Large intestine (tissue), 12 donors: Measurements from ENCODE around the gene STIM2. TPM values are rescaled to one million over a fixed set of nuclear protein-coding genes. Genes with fewer than 3 reads are reported as not detected.
"Not testable (repeated sequence)": the region's sequence is repeated elsewhere in the genome, so short reads cannot be mapped to it uniquely, and the experiment has no call there.

ENCODE experiments used
- DNase-seq, 2 donors: peaks; one replicate each; pipeline versions ENCODE4 v3.0.0 to v3.0.0-alpha.2; 2013
- H3K27ac ChIP-seq: one replicate; pipeline ENCODE4 v1.5.1; 2013; ENCODE audit warnings: low read length
- H3K27me3 ChIP-seq: 2 replicates; pipeline ENCODE4 v1.6.1; 2013; ENCODE audit warnings: low read length; ENCODE audit not compliant: control insufficient read depth, insufficient read depth
- H3K36me3 ChIP-seq: 2 replicates; pipeline ENCODE4 v1.6.1; 2013; ENCODE audit warnings: low read length; ENCODE audit not compliant: control insufficient read depth, insufficient read depth
- H3K4me1 ChIP-seq: one replicate; pipeline ENCODE4 v1.6.1; 2013; ENCODE audit warnings: low read length; ENCODE audit not compliant: control insufficient read depth, insufficient read depth
- H3K4me3 ChIP-seq: one replicate; pipeline ENCODE4 v1.5.1; 2013; ENCODE audit warnings: low read length
- H3K9me3 ChIP-seq: one replicate; pipeline ENCODE4 v1.6.1; 2013; ENCODE audit warnings: mild to moderate bottlenecking, low read depth, low read length, moderate library complexity; ENCODE audit not compliant: control insufficient read depth
- WGBS: methylation state at CpG from one replicate; pipeline ENCODE4 v1.1.5; 2013; ENCODE audit warnings: low lambda C conversion rate; ENCODE audit not compliant: insufficient coverage; 5-methylcytosine and 5-hydroxymethylcytosine counted together
- long read RNA-seq, 11 donors: transcript quantifications; one replicate each; lab custom pipeline, GENCODE V29; 2026
- polyA plus RNA-seq: library from polyadenylated mRNA; unstranded; fragments of 120-200 nt; gene quantifications from one replicate; pipeline ENCODE4 v1.2.1, GENCODE V29; 2013

The STIM2 gene
- 30.9 TPM for polyA plus RNA-seq
- long read RNA-seq, donor 1, full-length matches to known transcripts = 3 of 8 reads
- long read RNA-seq, donor 1, partial matches to known transcripts = 5 of 8 reads
- long read RNA-seq, donor 1, other reads (novel, unspliced or antisense) = 0 of 8 reads
- long read RNA-seq, donor 2, full-length matches to known transcripts = 4 of 12 reads
- long read RNA-seq, donor 2, partial matches to known transcripts = 8 of 12 reads
- long read RNA-seq, donor 2, other reads (novel, unspliced or antisense) = 0 of 12 reads
- long read RNA-seq, donor 3, full-length matches to known transcripts = 1 of 6 reads
- long read RNA-seq, donor 3, partial matches to known transcripts = 5 of 6 reads
- long read RNA-seq, donor 3, other reads (novel, unspliced or antisense) = 0 of 6 reads
- long read RNA-seq, donor 4 = 0 reads
- long read RNA-seq, donor 5, full-length matches to known transcripts = 1 of 1 reads
- long read RNA-seq, donor 5, partial matches to known transcripts = 0 of 1 reads
- long read RNA-seq, donor 5, other reads (novel, unspliced or antisense) = 0 of 1 reads
- long read RNA-seq, donor 6, partial matches to known transcripts = 10 of 10 reads
- long read RNA-seq, donor 6, other reads (novel, unspliced or antisense) = 0 of 10 reads
- long read RNA-seq, donor 7, full-length matches to known transcripts = 1 of 6 reads
- long read RNA-seq, donor 7, partial matches to known transcripts = 5 of 6 reads
- long read RNA-seq, donor 7, other reads (novel, unspliced or antisense) = 0 of 6 reads
- long read RNA-seq, donor 8, full-length matches to known transcripts = 6 of 12 reads
- long read RNA-seq, donor 8, partial matches to known transcripts = 6 of 12 reads
- long read RNA-seq, donor 8, other reads (novel, unspliced or antisense) = 0 of 12 reads
- long read RNA-seq, donor 9 = 0 reads
- long read RNA-seq, donor 10, full-length matches to known transcripts = 2 of 10 reads
- long read RNA-seq, donor 10, partial matches to known transcripts = 8 of 10 reads
- long read RNA-seq, donor 10, other reads (novel, unspliced or antisense) = 0 of 10 reads
- long read RNA-seq, donor 11, partial matches to known transcripts = 6 of 6 reads
- long read RNA-seq, donor 11, other reads (novel, unspliced or antisense) = 0 of 6 reads

DNA sequence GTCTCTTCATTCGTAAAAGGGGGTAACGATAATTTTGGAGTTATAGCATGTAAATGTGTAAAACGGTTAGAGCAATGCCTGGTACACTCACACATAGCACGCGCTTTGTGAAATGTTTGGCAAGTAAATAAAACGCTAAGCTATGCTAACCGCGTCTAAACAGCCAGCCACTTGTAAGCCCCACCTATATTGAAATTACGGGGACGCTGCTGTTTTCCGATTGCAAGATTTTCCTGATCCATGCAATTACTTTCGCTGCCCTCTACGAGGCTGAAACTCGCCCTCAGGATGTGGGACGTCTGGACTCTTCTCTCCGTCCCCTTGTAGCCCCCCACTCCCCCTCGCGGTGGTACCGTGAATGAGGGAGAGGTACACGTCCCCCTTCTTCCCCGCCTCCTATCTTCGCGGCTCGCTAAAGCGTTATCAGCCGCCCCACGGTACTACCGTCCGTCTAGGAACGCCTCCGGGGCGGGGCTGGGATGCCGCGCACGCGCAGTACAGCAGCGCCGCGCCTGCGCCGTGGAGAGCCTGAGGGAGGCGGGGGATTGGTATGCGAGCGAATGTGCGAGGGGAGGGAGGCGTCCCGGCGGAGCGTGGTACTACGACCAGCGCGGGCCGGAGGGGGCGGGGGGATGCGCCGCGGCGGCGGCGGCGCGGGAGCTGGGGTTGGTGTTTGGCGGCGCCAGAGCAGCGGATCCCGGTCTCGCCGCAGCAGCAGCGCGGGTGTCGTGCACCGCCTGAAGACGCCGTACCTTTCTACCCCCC lies at the start of gene STIM2:
STIM2 (plus strand) TSS at position 685 of the 765 bp plus-strand sequence.
- Histone ChIP-seq H3K9me3 (no peaks in the 10 kb centered on the region), H3K27ac (peak within 1 kb of the TSS; percentile 84), H3K4me1 (peaks cover 15% of the 10 kb centered on the region), H3K27me3 (no peaks in the 10 kb centered on the region), H3K4me3 (peak within 1 kb of the TSS; percentile 69), H3K36me3 (no peaks in the 10 kb centered on the region)
- WGBS = 6% methylated on average over 3 of the region's 74 CpGs
- DNase-seq = peak; percentile 98 to 99

DNA sequence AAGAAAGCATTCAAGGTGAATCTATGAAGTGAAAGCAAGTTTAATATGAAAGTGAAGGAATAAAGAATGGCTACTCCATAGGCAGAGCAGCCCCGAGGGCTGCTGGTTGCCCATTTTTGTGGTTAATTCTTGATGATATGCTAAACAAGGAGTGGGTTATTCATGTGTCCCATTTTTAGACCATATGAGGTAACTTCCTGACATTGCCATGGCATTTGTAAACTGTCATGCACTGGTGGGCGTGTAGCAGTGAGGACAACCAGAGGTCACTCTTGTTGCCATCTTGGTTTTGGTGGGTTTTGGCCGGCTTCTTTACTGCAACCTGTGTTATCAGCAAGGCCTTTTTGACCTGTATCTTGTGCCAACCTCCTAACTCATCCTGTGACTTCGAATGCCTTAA lies 49.1 kb upstream of the STIM2 start:
- WGBS = no CpG with 5 or more reads among the region's 4 CpGs
- not testable (repeated sequence) for H3K9me3 ChIP-seq, H3K4me1 ChIP-seq, H3K27ac ChIP-seq, DNase-seq, H3K4me3 ChIP-seq, H3K27me3 ChIP-seq, H3K36me3 ChIP-seq

GRCh38 chr4:26812049-26812714 lies 48.5 kb upstream of the STIM2 start:
- no CpG with 5 or more reads among the region's 6 CpGs for WGBS
- no peak overlapping the region for H3K27ac ChIP-seq
- no peaks in the 10 kb centered on the region for H3K9me3 ChIP-seq
- H3K27me3 ChIP-seq = no peaks in the 10 kb centered on the region
- no peak overlapping the region for H3K4me3 ChIP-seq
- no peak for DNase-seq
- H3K4me1 ChIP-seq = peaks cover 2% of the 10 kb centered on the region
- no peaks in the 10 kb centered on the region for H3K36me3 ChIP-seq

GRCh38 chr4:26813698-26814097 lies 46.9 kb upstream of the STIM2 start:
- Histone ChIP-seq H3K27ac (no peak overlapping the region), H3K4me3 (no peak overlapping the region), H3K4me1 (peaks cover 2% of the 10 kb centered on the region), H3K27me3 (no peaks in the 10 kb centered on the region), H3K36me3 (no peaks in the 10 kb centered on the region), H3K9me3 (no peaks in the 10 kb centered on the region)
- no peak for DNase-seq
- WGBS = no CpG with 5 or more reads among the region's 8 CpGs

GRCh38 chr4:26815199-26815598 lies 45.4 kb upstream of the STIM2 start:
- Histone ChIP-seq H3K4me3 (no peak overlapping the region), H3K27me3 (no peaks in the 10 kb centered on the region), H3K36me3 (no peaks in the 10 kb centered on the region), H3K27ac (no peak overlapping the region), H3K9me3 (no peaks in the 10 kb centered on the region), H3K4me1 (peaks cover 2% of the 10 kb centered on the region)
- DNase-seq = no peak

DNA sequence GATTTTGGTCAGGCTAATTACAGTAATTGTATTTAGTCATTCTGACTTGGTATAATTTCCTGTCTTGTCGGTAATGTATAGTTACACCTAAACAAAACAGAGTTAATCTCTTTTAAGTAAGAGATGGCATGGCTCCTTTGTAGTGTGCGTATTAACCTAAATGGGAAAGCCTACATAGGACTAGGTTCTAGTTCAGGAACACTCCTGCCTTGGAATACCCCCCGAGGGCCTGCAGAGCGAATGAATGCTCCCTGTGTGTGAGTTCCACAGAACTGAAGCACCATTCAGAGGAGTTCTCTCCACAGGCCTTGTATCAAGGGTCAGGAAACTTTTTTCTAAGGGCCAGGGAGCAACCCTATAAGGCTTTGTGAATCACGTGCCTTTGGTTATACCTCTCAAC lies 44.9 kb upstream of the STIM2 start:
- Histone ChIP-seq H3K9me3 (no peaks in the 10 kb centered on the region), H3K36me3 (no peaks in the 10 kb centered on the region), H3K4me1 (peaks cover 2% of the 10 kb centered on the region), H3K4me3 (no peak overlapping the region), H3K27me3 (no peaks in the 10 kb centered on the region), H3K27ac (no peak overlapping the region)
- no peak for DNase-seq
- no CpG with 5 or more reads among the region's 5 CpGs for WGBS

DNA sequence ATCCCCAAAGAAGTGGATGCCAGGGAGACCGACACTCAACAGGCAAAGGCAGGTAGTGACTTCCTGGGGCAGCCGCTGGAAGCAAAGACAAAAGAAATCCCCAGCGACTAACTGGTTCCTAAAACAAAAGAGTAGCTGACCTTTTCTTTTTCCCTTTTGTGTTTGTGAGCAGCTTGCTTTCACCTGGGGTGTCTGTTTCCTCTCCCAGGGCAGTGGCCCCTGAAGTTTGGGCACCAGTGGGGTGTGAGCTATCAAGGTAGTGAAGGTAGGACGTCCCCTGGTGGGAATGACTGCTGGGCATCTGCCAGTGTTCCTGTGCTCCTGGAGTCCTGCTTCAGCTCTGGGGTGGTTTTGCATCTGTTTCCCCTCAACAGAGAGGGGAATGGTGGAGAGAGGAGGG lies 41.6 kb upstream of the STIM2 start:
- no peak overlapping the region for H3K4me3 ChIP-seq
- H3K27ac ChIP-seq = no peak overlapping the region
- no peaks in the 10 kb centered on the region for H3K27me3 ChIP-seq
- WGBS = no CpG with 5 or more reads among the region's 4 CpGs
- H3K9me3 ChIP-seq = peaks cover 4% of the 10 kb centered on the region
- DNase-seq = no peak
- peaks cover 21% of the 10 kb centered on the region for H3K4me1 ChIP-seq
- no peaks in the 10 kb centered on the region for H3K36me3 ChIP-seq

GRCh38 chr4:26819478-26820095 lies 41.1 kb upstream of the STIM2 start:
- H3K27ac ChIP-seq = no peak overlapping the region
- peaks cover 21% of the 10 kb centered on the region for H3K4me1 ChIP-seq
- no peaks in the 10 kb centered on the region for H3K36me3 ChIP-seq
- H3K27me3 ChIP-seq = no peaks in the 10 kb centered on the region
- H3K9me3 ChIP-seq = peaks cover 4% of the 10 kb centered on the region
- DNase-seq = no peak
- H3K4me3 ChIP-seq = no peak overlapping the region
- 96% methylated on average over 3 of the region's 3 CpGs for WGBS

DNA sequence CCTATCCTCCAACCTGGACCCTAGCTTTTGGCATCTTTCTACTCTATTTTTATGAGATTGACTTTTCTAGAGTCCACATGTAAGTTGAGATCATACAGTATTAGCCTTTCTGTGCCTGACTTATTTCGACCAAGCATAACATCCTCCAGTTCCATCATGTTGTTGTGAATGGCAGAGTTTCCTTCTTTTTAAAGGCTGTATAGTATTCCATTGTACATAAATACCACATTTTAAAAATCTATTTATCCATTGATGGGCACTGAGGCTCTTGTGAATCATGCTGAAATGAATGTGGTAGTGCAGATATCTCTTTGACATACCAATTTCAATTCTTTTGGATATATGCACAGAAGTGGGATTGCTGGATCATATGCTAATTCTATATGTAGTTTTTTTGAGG lies 40.3 kb upstream of the STIM2 start:
- no peaks in the 10 kb centered on the region for H3K27me3 ChIP-seq
- peaks cover 21% of the 10 kb centered on the region for H3K4me1 ChIP-seq
- H3K9me3 ChIP-seq = peaks cover 4% of the 10 kb centered on the region
- no peaks in the 10 kb centered on the region for H3K36me3 ChIP-seq
- H3K27ac ChIP-seq = no peak overlapping the region
- no peak overlapping the region for H3K4me3 ChIP-seq
- no CpG with 5 or more reads among the region's 1 CpG for WGBS
- DNase-seq = no peak
